Pancreas (tissue), 10 donors: ENCODE measurements around the gene POLR2L. TPM values are rescaled to one million over a fixed set of nuclear protein-coding genes. Genes with fewer than 3 reads are reported as not detected.

ENCODE experiments used
- ATAC-seq, 4 donors: fragments of 200-7000 bp; cut with Tn5 transposase; one replicate each; pipeline versions ENCODE4 v1.8.0 to v1.9.1; 2020; ENCODE audit warnings: mild to moderate bottlenecking in 4 of 4, moderate library complexity in 4 of 4
- DNase-seq, 6 donors: peaks; one replicate each; pipeline ENCODE4 v3.0.0-alpha.2; 2020
- FAIRE-seq: peaks from 2 replicates; lab custom pipeline; 2012; peaks lifted over from hg19 to GRCh38; lab: Jason Lieb, UNC
- H3K27ac ChIP-seq, 4 donors: fragments of 200-600 bp; sonication (generic); 1 replicate in 3 of 4; 2 replicates in 1 of 4; pipeline versions ENCODE4 v1.5.0 to v1.8.0; 2020
- H3K27me3 ChIP-seq, 4 donors: fragments of 200-600 bp; one replicate each; pipeline ENCODE4 v1.8.0; 2021
- H3K36me3 ChIP-seq, 3 donors: fragments of 200-600 bp; sonication (generic) in 1 of 3; one replicate each; pipeline versions ENCODE4 v1.5.0 to v1.8.0; 2020 to 2021
- H3K4me1 ChIP-seq, 3 donors: fragments of 200-600 bp; one replicate each; pipeline ENCODE4 v1.8.0; 2021
- H3K4me3 ChIP-seq, 4 donors: fragments of 200-600 bp; sonication (generic) in 2 of 4; one replicate each; pipeline versions ENCODE4 v1.5.0 to v1.8.0; 2020 to 2021
- H3K9me3 ChIP-seq, 4 donors: fragments of 200-600 bp; one replicate each; pipeline ENCODE4 v1.8.0; 2021
- CTCF ChIP-seq, 4 donors: fragments of 200-600 bp; sonication (generic) in 3 of 4; IDR thresholded peaks; one replicate each; pipeline versions ENCODE4 v1.5.0 to v1.8.0; 2021; ENCODE audit warnings: antibody characterized with exemption in 4 of 4
- WGBS, 2 donors: extraction: QIAGEN DNeasy Blood & Tissue Kit; methylation state at CpG; one replicate each; pipeline ENCODE4 v1.1.7; 2013; 5-methylcytosine and 5-hydroxymethylcytosine counted together
- intact Hi-C, 3 donors: fragments of 100-400 bp; cut with DNase I; formaldehyde crosslinking; loops; one replicate each; pipeline versions ENCODE4 v1.11.1 to v1.14.2; 2022
- polyA plus RNA-seq, 2 donors: library from polyadenylated mRNA; stranded (reverse); fragments of 200-250 nt; gene quantifications; one replicate each; pipeline ENCODE4 v1.2.3, GENCODE V29; 2013
- total RNA-seq, 6 donors: library from RNA; stranded (reverse); fragmentation: NEBNext Ultra II Directional in 4 of 6; extraction: Animal tissue kit (Norgen Biotek cat#: 25700) in 4 of 6; gene quantifications; one replicate each; pipeline versions ENCODE4 v1.2.1 to v1.2.4, GENCODE V29; 2021 to 2023
- donor health status: healthy with polysubstance abuse.
- donor health status: DM: no; HTN: no; CAD: no; lungs with moderate emphysema.
- donor health status: DM: no; HTN: no; CAD: no.
- donor health status: control.
- donor health status: control.
- donor health status: Bipolar disorder and iron deficiency.
- donor health status: DM: yes; HTN: yes; CAD: no.
- donor health status: DM: no; HTN: no; CAD: no.
- donor health status: DM: no; HTN: no; CAD: no.
- donor health status: DM: yes; HTN: yes; CAD: no.

The POLR2L gene
- total and polyA plus RNA-seq, 8 donors = 62.9 to 110 (median 68.9) TPM

- Histone ChIP-seq H3K27me3 (no peaks in the 10 kb centered on the region), H3K36me3 (no peaks in the 10 kb centered on the region), H3K9me3 (no peaks in the 10 kb centered on the region), H3K4me3 (no peak overlapping the region), H3K27ac (no peak overlapping the region), H3K4me1 (no peaks in the 10 kb centered on the region)
- intact Hi-C loops = no loop called here
- no peak for FAIRE-seq
- no peak for DNase-seq
- no peak for TF ChIP-seq CTCF (IDR thresholded peaks at IDR 0.05)
- ATAC-seq = no peak
- WGBS, 2 donors = 92 to 95% methylated on average over 13 to 14 of the region's 14 CpGs
These were observed 40.3 kb upstream of the POLR2L start for GRCh38 chr11:882596-882995.

- no peaks in the 10 kb centered on the region for H3K36me3 ChIP-seq
- 83 to 87% methylated on average over 13 to 14 of the region's 14 CpGs for WGBS, 2 donors
These were observed 38.1 kb upstream of the POLR2L start for GRCh38 chr11:880447-880846.

GRCh38 chr11:877565-877964, 35.2 kb upstream of the POLR2L start:
- no peaks in the 10 kb centered on the region for H3K27me3 ChIP-seq
- H3K9me3 ChIP-seq = no peaks in the 10 kb centered on the region
- whole genome bisulfite sequencing, 2 donors = 97% methylated on average over 11 of the region's 11 CpGs
- no peak for TF ChIP-seq CTCF (IDR thresholded peaks at IDR 0.05)
- no peak for ATAC-seq
- intact Hi-C loops = no loop called here
- no peak overlapping the region for H3K27ac ChIP-seq
- DNase-seq = no peak
- FAIRE-seq = no peak
- H3K36me3 ChIP-seq = no peaks in the 10 kb centered on the region
- H3K4me1 ChIP-seq = peaks cover 0 to 4% (median 0%) of the 10 kb centered on the region in 3 donors
- H3K4me3 ChIP-seq = no peak overlapping the region

More at GRCh38 chr11:880447-880846, 38.1 kb upstream of the POLR2L start:
- H3K27me3 ChIP-seq = no peaks in the 10 kb centered on the region
- no peak overlapping the region for H3K4me3 ChIP-seq
- DNase-seq (no peak), ATAC-seq (no peak), FAIRE-seq (no peak)
- intact Hi-C loops = no loop called here
- H3K27ac ChIP-seq = no peak overlapping the region
- H3K4me1 ChIP-seq = peaks cover 0 to 4% (median 0%) of the 10 kb centered on the region in 3 donors
- no peak for TF ChIP-seq CTCF (IDR thresholded peaks at IDR 0.05)
- no peaks in the 10 kb centered on the region for H3K9me3 ChIP-seq

- FAIRE-seq (no peak), DNase-seq (peak; percentile 72 to 95 (median 81))
These were observed 34.2 kb upstream of the POLR2L start for GRCh38 chr11:876545-876944.

More at GRCh38 chr11:876545-876944, 34.2 kb upstream of the POLR2L start:
- H3K27ac ChIP-seq = no peak overlapping the region
- ATAC-seq = peak; percentile 92 to 93 (median 92)
- intact Hi-C loops = no loop called here
- H3K4me1 ChIP-seq = peaks cover 0 to 4% (median 0%) of the 10 kb centered on the region in 3 donors
- no peak overlapping the region for H3K4me3 ChIP-seq
- H3K27me3 ChIP-seq = no peaks in the 10 kb centered on the region
- 19 to 27% methylated on average over 12 of the region's 12 CpGs for WGBS, 2 donors
- no peaks in the 10 kb centered on the region for H3K9me3 ChIP-seq
- no peaks in the 10 kb centered on the region for H3K36me3 ChIP-seq
- no peak for TF ChIP-seq CTCF (IDR thresholded peaks at IDR 0.05)
